Endometrial microvascular endothelial cells (primary cell): Measurements from ENCODE around the gene MESP2. TPM values are rescaled to one million over a fixed set of nuclear protein-coding genes. Genes with fewer than 3 reads are reported as not detected.
"Not testable (repeated sequence)": the region's sequence is repeated elsewhere in the genome, so short reads cannot be mapped to it uniquely, and the experiment has no call there.

Experiments used
- in situ Hi-C: cut with HindIII; loops from 2 replicates; pipeline ENCODE4 v1.10.0; 2017; ENCODE audit warnings: low sequenced_read_pairs, low pct_unique_long_range_greater_than_20kb; ENCODE audit errors: inconsistent ontology term
- total RNA-seq: library from RNA; depleted of rRNA; stranded (reverse); fragments of >200 nt; gene quantifications from one replicate; pipeline ENCODE4 v1.2.3, GENCODE V29; 2015; ENCODE audit errors: inconsistent ontology term

The MESP2 gene
- total RNA-seq, 1 donor from 2014 or later = not detected

- in situ Hi-C loops = loop anchor here (10.0 kb wide), 1 partner anchor 99 kb away; no protein-coding TSS in a partner anchor
Measured at GRCh38 chr15:89775815-89776214, 317 bp upstream of the MESP2 start.

GRCh38 chr15:89777073-89777751, 1.1 kb downstream of the MESP2 start:
- in situ Hi-C loops = loop anchor here (10.0 kb wide), 1 partner anchor 98 kb away; no protein-coding TSS in a partner anchor

GRCh38 chr15:89777782-89778380, 1.7 kb downstream of the MESP2 start:
- in situ Hi-C loops = loop anchor here (10.0 kb wide), 1 partner anchor 97 kb away; no protein-coding TSS in a partner anchor

GRCh38 chr15:89778861-89779260, 2.7 kb downstream of the MESP2 start:
- in situ Hi-C loops = loop anchor here (10.0 kb wide), 1 partner anchor 96 kb away; no protein-coding TSS in a partner anchor

GRCh38 chr15:89780601-89781000, 4.5 kb downstream of the MESP2 start:
- in situ Hi-C loops = no loop called here

- in situ Hi-C loops = no loop called here
Measured at GRCh38 chr15:89781055-89781454, 4.9 kb downstream of the MESP2 start.

- in situ Hi-C loops = no loop called here
Measured at GRCh38 chr15:89781891-89782618, 5.9 kb downstream of the MESP2 start.

- in situ Hi-C loops = not testable (repeated sequence)
Measured at GRCh38 chr15:89782619-89782950, 6.5 kb downstream of the MESP2 start.

GRCh38 chr15:89783111-89783860, 7.2 kb downstream of the MESP2 start:
- in situ Hi-C loops = no loop called here

GRCh38 chr15:89783861-89784685, 7.9 kb downstream of the MESP2 start:
- in situ Hi-C loops = no loop called here

GRCh38 chr15:89784686-89784960, 8.5 kb downstream of the MESP2 start:
- in situ Hi-C loops = no loop called here

GRCh38 chr15:89785064-89785773, 9.1 kb downstream of the MESP2 start:
- in situ Hi-C loops = no loop called here

GRCh38 chr15:89785774-89786140, 9.6 kb downstream of the MESP2 start:
- in situ Hi-C loops = no loop called here

GRCh38 chr15:89787944-89788343, 11.8 kb downstream of the MESP2 start:
- in situ Hi-C loops = no loop called here

GRCh38 chr15:89788585-89788984, 12.5 kb downstream of the MESP2 start:
- in situ Hi-C loops = not testable (repeated sequence)

GRCh38 chr15:89790206-89790605, 14.1 kb downstream of the MESP2 start:
- in situ Hi-C loops = no loop called here

- in situ Hi-C loops = no loop called here
Measured at GRCh38 chr15:89790661-89791060, 14.5 kb downstream of the MESP2 start.

GRCh38 chr15:89792106-89792805, 16.1 kb downstream of the MESP2 start:
- in situ Hi-C loops = no loop called here
